Erythroblast (primary cell): Measurements from ENCODE around the gene ECEL1.

ENCODE experiments used
- GATA1 ChIP-seq: IDR thresholded peaks from 2 replicates; pipeline ENCODE4 v1.6.1; 2011; ENCODE audit warnings: low read depth, mild to moderate bottlenecking, control low read depth, low read length, moderate library complexity
- POLR2A ChIP-seq: IDR thresholded peaks from 2 replicates; pipeline ENCODE4 v1.6.1; 2011; ENCODE audit warnings: mild to moderate bottlenecking, low read length

DNA sequence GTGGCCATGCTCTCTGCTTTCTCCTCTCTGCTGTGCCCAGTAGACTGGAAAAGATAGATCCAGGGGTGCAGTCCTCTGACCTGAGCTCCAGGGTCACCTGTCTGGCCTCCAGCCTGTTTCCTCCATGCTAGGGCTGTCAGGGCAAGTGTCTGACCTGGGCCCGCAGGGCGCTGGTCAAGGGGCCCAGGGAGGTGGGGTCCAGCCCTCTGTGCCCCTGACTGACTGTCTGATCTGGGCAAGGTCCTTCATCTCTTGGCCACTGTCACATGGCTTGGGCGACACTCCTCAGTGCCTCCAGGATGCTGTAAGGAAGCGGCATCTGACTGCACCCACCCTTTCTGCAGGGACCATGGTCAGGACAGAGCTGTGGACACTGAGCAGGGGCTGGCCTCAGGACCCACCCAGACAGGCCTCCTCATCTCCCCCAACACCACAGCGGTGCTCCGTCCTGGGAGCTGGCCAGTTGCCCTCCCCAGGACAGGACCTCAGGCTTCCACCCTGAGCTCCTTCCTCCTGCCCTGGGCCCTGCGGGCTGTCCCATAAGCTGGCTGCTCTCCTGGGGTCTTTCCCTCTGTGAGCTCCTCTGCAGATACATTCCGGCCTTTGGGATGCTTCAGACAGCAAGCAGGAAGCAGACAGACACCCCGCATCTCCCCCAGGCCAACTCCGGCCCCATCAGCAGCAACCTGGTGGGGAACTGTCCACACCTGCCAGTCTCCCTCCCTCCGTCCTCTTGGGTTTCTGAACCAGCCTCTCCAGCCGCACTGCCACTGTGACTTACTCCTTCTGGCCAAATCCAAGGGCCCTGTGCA lies 52.9 kb downstream of the ECEL1 start:
- TF ChIP-seq POLR2A (no peak), GATA1 (no peak)
